ENCODE measurements around the gene HERPUD2. TPM values are rescaled to one million over a fixed set of nuclear protein-coding genes. Genes with fewer than 3 reads are reported as not detected.

HERPUD2 gene
- total RNA-seq, 2 experiments from 2014 or later = 40.6 to 45.9 TPM

Other genes with a start within 250 kb of the HERPUD2 start
- 100 to 1,000 TPM; 256 to 293 TPM for gene SEPTIN7, start 105.9 kb upstream of the HERPUD2 start, total RNA-seq